Neural cell (in vitro differentiated cells): ENCODE data around the gene DUSP7. TPM values are rescaled to one million over a fixed set of nuclear protein-coding genes. Genes with fewer than 3 reads are reported as not detected.
"Not testable (repeated sequence)": the region's sequence is repeated elsewhere in the genome, so short reads cannot be mapped to it uniquely, and the experiment has no call there.

Source experiments
- H2AFZ ChIP-seq: fragments of 200-600, 300-800 bp; sonication (generic), shearing (Covaris generic); 2 replicates; pipeline ENCODE4 v1.6.0; 2014; ENCODE audit warnings: low read depth, mild to moderate bottlenecking, antibody characterized with exemption, low read length, moderate library complexity
- H3F3A ChIP-seq: fragments of 200-600 bp; shearing (Covaris generic); 2 replicates; pipeline ENCODE4 v1.6.1; 2016; ENCODE audit warnings: mild to moderate bottlenecking, moderate library complexity, mixed read lengths, antibody characterized with exemption, low read length; ENCODE audit not compliant: insufficient read depth, poor library complexity, severe bottlenecking
- H3K27ac ChIP-seq: fragments of 200-600, 300-800 bp; sonication (generic), shearing (Covaris generic); 2 replicates; pipeline ENCODE4 v1.5.1; 2014; ENCODE audit warnings: mild to moderate bottlenecking, low read length, moderate library complexity
- H3K27me3 ChIP-seq: fragments of 300-800, 200-600 bp; sonication (generic), shearing (Covaris generic); 2 replicates; pipeline ENCODE4 v1.6.0; 2014; ENCODE audit warnings: mild to moderate bottlenecking, low read depth, low read length, moderate library complexity; ENCODE audit not compliant: insufficient read depth
- H3K36me3 ChIP-seq: fragments of 300-800, 200-600 bp; sonication (generic), shearing (Covaris generic); 2 replicates; pipeline ENCODE4 v1.5.1; 2014; ENCODE audit warnings: mild to moderate bottlenecking, antibody characterized with exemption, low read length, moderate library complexity; ENCODE audit not compliant: insufficient read depth
- H3K4me2 ChIP-seq: fragments of 300-800, 200-600 bp; sonication (generic), shearing (Covaris generic); 2 replicates; pipeline ENCODE4 v1.6.0; 2014; ENCODE audit warnings: mild to moderate bottlenecking, low read length
- H3K4me3 ChIP-seq: fragments of 300-800, 200-600 bp; sonication (generic), shearing (Covaris generic); 2 replicates; pipeline ENCODE4 v1.5.1; 2014; ENCODE audit warnings: mild to moderate bottlenecking, low read length, moderate library complexity
- H3K79me2 ChIP-seq: fragments of 200-600 bp; shearing (Covaris generic); replicated peaks from 2 replicates; pipeline ENCODE4 v1.6.0; 2014; ENCODE audit warnings: mild to moderate bottlenecking, low read length, moderate library complexity; ENCODE audit not compliant: insufficient read depth
- H3K9ac ChIP-seq: fragments of 300-800, 200-600 bp; sonication (generic), shearing (Covaris generic); 2 replicates; pipeline ENCODE4 v1.6.1; 2016; ENCODE audit warnings: mild to moderate bottlenecking, low read length, mixed read lengths
- H3K9me2 ChIP-seq: fragments of 200-600 bp; shearing (Covaris generic); 2 replicates; pipeline ENCODE4 v1.6.1; 2016; ENCODE audit warnings: mild to moderate bottlenecking, low read length, mixed read lengths; ENCODE audit not compliant: insufficient read depth
- H3K9me3 ChIP-seq: fragments of 200-600, 300-800 bp; sonication (generic), shearing (Covaris generic); 2 replicates; pipeline ENCODE4 v1.6.1; 2016; ENCODE audit warnings: mild to moderate bottlenecking, mixed run types, low read length, moderate library complexity, mixed read lengths
- H4K20me1 ChIP-seq: fragments of 200-600 bp; shearing (Covaris generic); 2 replicates; pipeline ENCODE4 v1.6.1; 2016; ENCODE audit warnings: mild to moderate bottlenecking, mixed run types; ENCODE audit not compliant: insufficient read depth
- CTCF ChIP-seq: fragments of 450-650 bp; IDR thresholded peaks from 2 replicates; pipeline ENCODE4 v1.5.1; 2014; ENCODE audit warnings: antibody characterized with exemption, mild to moderate bottlenecking, moderate library complexity; ENCODE audit not compliant: poor library complexity, severe bottlenecking
- EP300 ChIP-seq: fragments of 450-650 bp; conservative IDR thresholded peaks from 2 replicates; pipeline ENCODE4 v1.6.1; 2014; ENCODE audit warnings: antibody characterized with exemption, mild to moderate bottlenecking, moderate library complexity; ENCODE audit not compliant: poor library complexity, severe bottlenecking
- EZH2 ChIP-seq: fragments of 200-600, 300-800 bp; shearing (Covaris generic), sonication (generic); IDR thresholded peaks from 2 replicates; pipeline ENCODE4 v1.6.1; 2014; ENCODE audit warnings: antibody characterized with exemption, low read length, borderline replicate concordance, mild to moderate bottlenecking; ENCODE audit not compliant: insufficient read depth, poor library complexity, severe bottlenecking
- MXI1 ChIP-seq: fragments of 450-650 bp; conservative IDR thresholded peaks from 2 replicates; pipeline ENCODE4 v1.6.1; 2014; ENCODE audit warnings: antibody characterized with exemption, mild to moderate bottlenecking; ENCODE audit not compliant: poor library complexity, severe bottlenecking
- POLR2AphosphoS5 ChIP-seq: IDR thresholded peaks from 2 replicates; pipeline ENCODE4 v1.6.1; 2012
- RAD21 ChIP-seq: fragments of 450-650 bp; conservative IDR thresholded peaks from 2 replicates; pipeline ENCODE4 v1.6.1; 2014; ENCODE audit warnings: antibody characterized with exemption, mild to moderate bottlenecking, moderate library complexity
- SMC3 ChIP-seq: fragments of 450-650 bp; conservative IDR thresholded peaks from 2 replicates; pipeline ENCODE4 v1.6.1; 2014; ENCODE audit warnings: antibody characterized with exemption, mild to moderate bottlenecking, moderate library complexity; ENCODE audit not compliant: poor library complexity
- TAF1 ChIP-seq: IDR thresholded peaks from 2 replicates; pipeline ENCODE4 v1.6.1; 2012; ENCODE audit warnings: low read depth
- polyA plus RNA-seq: library from polyadenylated mRNA; depleted of rRNA; stranded (reverse); fragments of >200 nt; gene quantifications from 2 replicates; pipeline ENCODE4 v1.2.3, GENCODE V29; 2014
- TF ChIP-seq, protein P1 (sequence below): IDR thresholded peaks from 2 replicates; pipeline ENCODE4 v1.6.1; 2012; ENCODE audit warnings: borderline replicate concordance

Gene DUSP7
- polyA plus RNA-seq, 1 donor from 2014 or later: 8.5 TPM

DNA sequence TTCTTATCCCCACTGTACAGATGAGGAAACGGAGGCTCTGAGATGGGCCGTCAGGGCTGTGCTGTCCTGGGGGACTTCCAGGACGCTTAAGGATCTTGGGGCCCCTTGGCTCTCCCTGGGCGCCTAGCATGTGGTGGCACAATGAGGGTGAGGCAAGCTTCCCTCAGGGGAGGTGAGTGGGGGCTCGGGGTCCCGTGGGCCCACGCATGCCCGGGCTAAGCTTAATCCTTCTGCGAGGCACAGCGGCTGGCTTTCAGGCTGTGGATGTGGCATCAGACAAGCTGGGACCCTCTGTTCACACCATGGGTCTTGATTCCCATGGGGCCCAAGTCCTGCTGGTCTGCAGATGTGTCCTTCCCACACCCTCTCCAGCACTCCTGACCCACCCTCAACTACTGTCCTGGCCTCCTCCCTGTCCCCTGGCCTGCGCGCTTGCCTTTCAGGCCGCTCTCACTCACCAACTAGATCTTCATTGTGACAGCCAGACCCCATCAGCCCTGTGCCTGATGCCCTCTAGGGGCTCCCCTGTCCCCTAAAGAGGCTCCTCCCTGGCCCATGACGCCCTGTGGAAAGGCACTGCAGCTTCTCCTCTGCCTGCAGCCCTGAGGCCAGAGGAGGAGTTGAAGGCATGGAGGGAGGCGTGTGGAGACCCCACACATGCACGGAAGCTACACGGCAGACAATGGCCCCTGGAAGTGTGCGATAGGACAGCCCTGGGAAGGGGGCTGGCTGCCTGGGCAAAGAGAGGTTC, 11.3 kb downstream of the DUSP7 start:
- Histone ChIP-seq H3K27me3 (no peaks in the 10 kb centered on the region), H3K36me3 (no peaks in the 10 kb centered on the region), H3K9me3 (no peaks in the 10 kb centered on the region), H3K9ac (no peak overlapping the region), H3K79me2 (no peaks in the 10 kb centered on the region), H3K4me3 (no peak overlapping the region), H4K20me1 (no peaks in the 10 kb centered on the region), H2AFZ (no peak overlapping the region), H3K4me2 (no peak overlapping the region), H3F3A (no peaks in the 10 kb centered on the region), H3K9me2 (no peaks in the 10 kb centered on the region), H3K27ac (no peak overlapping the region)
- TF ChIP-seq SMC3 (no peak), EP300 (no peak), TAF1 (no peak), EZH2 (no peak), CTCF (no peak), POLR2AphosphoS5 (no peak)
- TF ChIP-seq, protein P1, sequence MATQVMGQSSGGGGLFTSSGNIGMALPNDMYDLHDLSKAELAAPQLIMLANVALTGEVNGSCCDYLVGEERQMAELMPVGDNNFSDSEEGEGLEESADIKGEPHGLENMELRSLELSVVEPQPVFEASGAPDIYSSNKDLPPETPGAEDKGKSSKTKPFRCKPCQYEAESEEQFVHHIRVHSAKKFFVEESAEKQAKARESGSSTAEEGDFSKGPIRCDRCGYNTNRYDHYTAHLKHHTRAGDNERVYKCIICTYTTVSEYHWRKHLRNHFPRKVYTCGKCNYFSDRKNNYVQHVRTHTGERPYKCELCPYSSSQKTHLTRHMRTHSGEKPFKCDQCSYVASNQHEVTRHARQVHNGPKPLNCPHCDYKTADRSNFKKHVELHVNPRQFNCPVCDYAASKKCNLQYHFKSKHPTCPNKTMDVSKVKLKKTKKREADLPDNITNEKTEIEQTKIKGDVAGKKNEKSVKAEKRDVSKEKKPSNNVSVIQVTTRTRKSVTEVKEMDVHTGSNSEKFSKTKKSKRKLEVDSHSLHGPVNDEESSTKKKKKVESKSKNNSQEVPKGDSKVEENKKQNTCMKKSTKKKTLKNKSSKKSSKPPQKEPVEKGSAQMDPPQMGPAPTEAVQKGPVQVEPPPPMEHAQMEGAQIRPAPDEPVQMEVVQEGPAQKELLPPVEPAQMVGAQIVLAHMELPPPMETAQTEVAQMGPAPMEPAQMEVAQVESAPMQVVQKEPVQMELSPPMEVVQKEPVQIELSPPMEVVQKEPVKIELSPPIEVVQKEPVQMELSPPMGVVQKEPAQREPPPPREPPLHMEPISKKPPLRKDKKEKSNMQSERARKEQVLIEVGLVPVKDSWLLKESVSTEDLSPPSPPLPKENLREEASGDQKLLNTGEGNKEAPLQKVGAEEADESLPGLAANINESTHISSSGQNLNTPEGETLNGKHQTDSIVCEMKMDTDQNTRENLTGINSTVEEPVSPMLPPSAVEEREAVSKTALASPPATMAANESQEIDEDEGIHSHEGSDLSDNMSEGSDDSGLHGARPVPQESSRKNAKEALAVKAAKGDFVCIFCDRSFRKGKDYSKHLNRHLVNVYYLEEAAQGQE: no peak

DNA sequence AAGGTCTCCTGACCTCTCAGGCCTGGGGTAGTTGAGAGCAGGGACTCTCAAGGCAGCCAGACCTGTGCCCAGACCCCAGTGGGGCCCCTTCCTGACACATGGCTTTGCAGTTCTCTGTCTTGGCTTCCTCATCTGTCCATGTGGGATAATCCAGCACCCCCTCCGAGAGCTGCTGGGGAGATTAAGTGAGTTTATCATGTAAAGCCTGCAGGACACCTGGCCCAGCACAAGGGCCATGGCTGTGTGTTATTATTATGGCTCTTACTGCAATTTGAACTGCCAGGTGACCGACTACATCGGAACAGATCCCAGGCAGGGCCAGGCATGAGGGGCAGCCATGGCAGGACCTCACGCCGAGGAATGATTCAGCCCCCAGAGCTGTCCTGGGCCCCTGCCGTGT, 12.6 kb downstream of the DUSP7 start:
- Histone ChIP-seq H3K9me2 (no peaks in the 10 kb centered on the region), H2AFZ (no peak overlapping the region), H3K9me3 (no peaks in the 10 kb centered on the region), H3K4me3 (no peak overlapping the region), H4K20me1 (no peaks in the 10 kb centered on the region), H3K36me3 (no peaks in the 10 kb centered on the region), H3F3A (no peaks in the 10 kb centered on the region), H3K27me3 (no peaks in the 10 kb centered on the region), H3K79me2 (no peaks in the 10 kb centered on the region), H3K27ac (no peak overlapping the region), H3K4me2 (no peak overlapping the region), H3K9ac (no peak overlapping the region)
- TF ChIP-seq RAD21 (no peak), TAF1 (no peak), SMC3 (no peak), CTCF (no peak), POLR2AphosphoS5 (no peak), EP300 (no peak), MXI1 (no peak), EZH2 (no peak)
- TF ChIP-seq, protein P1: no peak

- H3K9me3 ChIP-seq, H3K27me3 ChIP-seq, H4K20me1 ChIP-seq, H3K4me3 ChIP-seq, H3K4me2 ChIP-seq, H3K79me2 ChIP-seq, H2AFZ ChIP-seq, H3K27ac ChIP-seq, H3K9me2 ChIP-seq, H3K9ac ChIP-seq, H3F3A ChIP-seq, H3K36me3 ChIP-seq: not testable (repeated sequence)
Measured at GRCh38 chr3:52043039-52043438, 13.3 kb downstream of the DUSP7 start.
